GM10266 (cell line): ENCODE data around the gene FANCD2OS.
"Not testable (repeated sequence)": the region's sequence is repeated elsewhere in the genome, so short reads cannot be mapped to it uniquely, and the experiment has no call there.

Experiments
- DNase-seq: peaks from one replicate; pipeline ENCODE4 v3.0.0; 2012; ENCODE audit errors: extremely low spot score
- TF ChIP-seq, protein P1 (sequence below): IDR thresholded peaks from 2 replicates; pipeline ENCODE4 v1.5.1; 2012; ENCODE audit warnings: mild to moderate bottlenecking, low read depth; ENCODE audit not compliant: control insufficient read depth, insufficient read depth; ENCODE audit errors: missing control alignments

The FANCD2OS gene

DNA sequence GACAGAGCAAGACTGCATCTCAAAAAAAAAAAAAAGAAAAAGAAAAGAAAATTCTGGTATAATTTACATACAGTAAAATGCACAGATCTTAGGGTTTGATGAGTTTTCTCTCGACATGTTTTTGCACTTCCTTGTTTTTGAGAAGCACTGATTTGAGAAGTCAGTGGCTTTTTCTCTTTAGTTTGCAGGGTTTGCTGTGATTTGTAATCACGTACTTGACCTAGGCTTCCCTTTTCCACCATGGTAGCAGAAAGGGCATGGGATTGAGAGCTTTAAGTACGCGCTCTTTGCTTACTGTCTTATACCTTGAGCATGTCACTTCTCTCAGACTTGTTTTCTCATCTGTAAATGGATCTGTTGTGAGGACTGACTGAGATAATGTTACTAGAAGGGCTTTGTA, 37.6 kb upstream of the FANCD2OS start:
- DNase-seq = no peak

DNA sequence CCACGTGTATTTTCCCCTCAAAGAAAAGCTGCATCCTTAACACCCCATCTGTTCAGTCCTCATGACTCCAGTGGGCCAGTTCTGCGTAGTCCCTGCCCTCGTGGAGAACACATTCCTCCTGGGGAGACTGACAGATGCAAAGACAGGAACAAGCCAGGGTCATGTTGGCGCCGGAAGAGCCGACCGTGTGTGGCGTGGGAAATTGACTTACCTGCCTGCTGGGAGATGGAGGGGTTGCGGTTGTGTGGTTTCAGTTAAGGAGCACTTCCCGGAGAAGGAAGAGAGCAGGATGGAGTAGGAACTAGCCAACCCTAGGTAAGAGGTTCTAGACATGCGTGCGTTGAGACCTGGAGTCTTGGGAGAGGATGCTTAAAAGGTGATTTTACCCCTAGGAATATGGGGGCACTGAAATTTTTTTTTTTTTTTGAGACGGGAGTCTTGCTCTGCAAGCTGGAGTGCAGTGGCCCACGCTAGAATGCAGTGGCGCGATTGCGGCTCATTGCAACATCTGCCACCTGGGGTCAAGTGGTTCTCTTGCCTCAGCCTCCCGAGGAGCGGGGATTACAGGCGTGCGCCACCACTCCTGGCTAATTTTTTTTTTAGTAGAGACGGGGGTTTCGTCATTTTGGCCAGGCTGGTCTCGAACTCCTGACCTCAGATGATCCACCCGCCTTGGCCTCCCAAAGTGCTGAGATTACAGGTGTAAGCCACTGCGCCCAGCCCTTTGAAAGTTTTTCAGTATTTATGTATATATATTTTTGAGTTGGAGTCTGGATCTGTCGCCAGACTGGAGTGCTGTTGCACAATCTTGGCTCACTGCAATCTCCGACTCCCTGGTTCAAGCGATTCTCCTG, 34.9 kb upstream of the FANCD2OS start:
- TF ChIP-seq, protein P1, sequence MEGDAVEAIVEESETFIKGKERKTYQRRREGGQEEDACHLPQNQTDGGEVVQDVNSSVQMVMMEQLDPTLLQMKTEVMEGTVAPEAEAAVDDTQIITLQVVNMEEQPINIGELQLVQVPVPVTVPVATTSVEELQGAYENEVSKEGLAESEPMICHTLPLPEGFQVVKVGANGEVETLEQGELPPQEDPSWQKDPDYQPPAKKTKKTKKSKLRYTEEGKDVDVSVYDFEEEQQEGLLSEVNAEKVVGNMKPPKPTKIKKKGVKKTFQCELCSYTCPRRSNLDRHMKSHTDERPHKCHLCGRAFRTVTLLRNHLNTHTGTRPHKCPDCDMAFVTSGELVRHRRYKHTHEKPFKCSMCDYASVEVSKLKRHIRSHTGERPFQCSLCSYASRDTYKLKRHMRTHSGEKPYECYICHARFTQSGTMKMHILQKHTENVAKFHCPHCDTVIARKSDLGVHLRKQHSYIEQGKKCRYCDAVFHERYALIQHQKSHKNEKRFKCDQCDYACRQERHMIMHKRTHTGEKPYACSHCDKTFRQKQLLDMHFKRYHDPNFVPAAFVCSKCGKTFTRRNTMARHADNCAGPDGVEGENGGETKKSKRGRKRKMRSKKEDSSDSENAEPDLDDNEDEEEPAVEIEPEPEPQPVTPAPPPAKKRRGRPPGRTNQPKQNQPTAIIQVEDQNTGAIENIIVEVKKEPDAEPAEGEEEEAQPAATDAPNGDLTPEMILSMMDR = no peak
- DNase-seq = no peak

More for the DNA sequence above, 37.6 kb upstream of the FANCD2OS start:
- TF ChIP-seq, protein P1 = no peak

DNA sequence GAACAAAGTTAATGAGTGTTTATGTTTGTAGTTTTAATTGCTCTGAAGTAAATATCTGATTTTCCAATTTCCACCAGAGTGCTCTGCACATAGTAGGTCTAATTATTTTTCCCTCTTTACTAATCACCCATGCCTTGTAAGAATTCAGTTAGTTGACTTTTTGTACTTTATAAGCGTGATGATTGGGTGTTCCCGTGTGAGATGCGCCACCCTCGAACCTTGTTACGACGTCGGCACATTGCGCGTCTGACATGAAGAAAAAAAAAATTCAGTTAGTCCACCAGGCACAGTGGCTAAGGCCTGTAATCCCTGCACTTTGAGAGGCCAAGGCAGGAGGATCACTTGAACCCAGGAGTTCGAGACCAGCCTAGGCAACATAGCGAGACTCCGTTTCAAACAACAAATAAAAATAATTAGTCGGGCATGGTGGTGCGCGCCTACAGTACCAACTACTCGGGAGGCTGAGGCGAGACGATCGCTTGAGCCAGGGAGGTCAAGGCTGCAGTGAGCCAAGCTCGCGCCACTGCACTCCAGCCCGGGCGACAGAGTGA, 33.0 kb upstream of the FANCD2OS start:
- DNase-seq = no peak
- TF ChIP-seq, protein P1 = no peak

DNA sequence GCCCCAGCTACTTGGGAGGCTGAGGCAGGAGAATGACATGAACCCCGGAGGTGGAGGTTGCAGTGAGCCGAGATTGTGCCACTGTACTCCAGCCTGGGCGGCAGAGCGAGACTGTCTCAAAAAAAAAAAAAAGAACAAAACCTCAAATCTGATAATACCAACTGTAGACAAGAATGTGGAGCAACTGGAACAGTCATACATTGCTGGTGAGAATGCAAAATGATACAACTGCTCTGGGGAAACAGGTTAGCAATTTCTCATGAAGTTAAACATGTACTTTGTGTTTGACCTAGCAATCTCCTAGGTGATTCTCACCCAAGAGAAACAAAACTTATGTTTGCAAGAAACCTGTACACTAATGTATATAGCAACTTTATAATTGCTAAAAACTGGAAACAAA, 29.1 kb upstream of the FANCD2OS start:
- TF ChIP-seq, protein P1 = no peak
- no peak for DNase-seq

DNA sequence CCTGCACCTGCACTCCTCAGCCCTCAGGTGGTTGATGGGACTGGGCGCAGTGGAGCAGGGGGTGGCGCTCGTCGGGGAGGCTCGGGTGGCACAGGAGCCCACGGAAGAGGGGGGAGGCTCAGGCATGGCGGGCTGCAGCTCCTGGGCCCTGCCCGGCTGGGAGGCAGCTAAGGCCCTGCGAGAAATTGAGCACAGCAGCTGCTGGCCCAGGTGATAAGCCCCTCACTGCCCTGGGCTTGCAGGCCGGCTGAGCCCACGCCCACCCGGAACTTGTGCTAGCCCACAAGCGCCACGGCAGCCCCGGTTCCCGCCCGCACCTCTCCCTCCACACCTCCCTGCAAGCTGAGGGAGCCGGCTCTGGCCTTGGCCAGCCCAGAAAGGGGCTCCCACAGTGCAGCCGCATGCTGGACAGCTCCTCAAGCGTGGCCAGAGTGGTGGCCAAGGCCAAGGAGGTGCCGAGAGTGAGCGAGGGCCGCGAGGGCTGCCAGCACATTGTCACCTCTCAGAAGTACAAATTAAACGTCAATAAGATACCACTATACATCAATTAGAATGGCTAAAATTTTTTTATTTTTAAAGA, 28.5 kb upstream of the FANCD2OS start:
- DNase-seq = no peak
- TF ChIP-seq, protein P1 = no peak

DNA sequence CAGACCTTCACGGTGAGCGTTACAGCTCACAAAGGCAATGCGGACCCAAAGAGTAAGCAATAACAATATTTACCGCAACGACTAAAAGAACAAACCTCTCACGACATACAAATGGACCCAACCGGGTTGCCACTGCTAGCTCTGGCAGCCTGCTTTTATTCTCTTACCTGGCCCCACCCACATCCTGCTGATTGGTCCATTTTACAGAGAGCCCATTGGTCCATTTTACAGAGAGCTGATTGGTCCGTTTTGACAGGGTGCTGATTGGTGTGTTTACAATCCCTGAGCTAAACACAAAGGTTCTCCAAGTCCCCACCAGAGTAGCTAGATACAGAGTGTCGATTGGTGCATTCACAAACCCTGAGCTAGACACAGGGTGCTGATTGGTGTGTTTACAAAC, 27.8 kb upstream of the FANCD2OS start:
- DNase-seq = not testable (repeated sequence)

DNA sequence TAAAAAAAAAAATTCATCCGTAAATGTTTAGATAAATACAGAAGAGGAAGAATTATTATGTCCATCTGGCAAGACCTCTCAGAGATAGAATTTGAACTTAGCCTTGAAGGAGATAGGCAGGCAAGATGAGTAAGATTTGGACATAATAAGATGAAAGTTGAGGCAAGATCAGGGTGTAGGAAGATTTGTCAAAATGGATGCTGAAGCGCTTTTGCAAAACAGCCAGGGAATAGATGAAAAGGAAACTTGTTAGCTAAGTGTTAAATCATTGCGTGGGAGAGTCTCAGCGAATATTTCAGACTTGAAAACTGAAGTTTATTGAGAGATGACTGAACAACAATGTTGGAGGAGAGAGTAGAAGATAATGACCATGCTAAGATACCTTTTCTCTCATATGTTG, 14.7 kb upstream of the FANCD2OS start:
- TF ChIP-seq, protein P1 = no peak
- no peak for DNase-seq
